BLaER1 (cell line): ENCODE measurements around the gene TDRD3.
"Not testable (repeated sequence)": the region's sequence is repeated elsewhere in the genome, so short reads cannot be mapped to it uniquely, and the experiment has no call there.

ENCODE experiments used
- H3K27ac ChIP-seq: shearing (Covaris generic); formaldehyde crosslinking; 2 replicates; pipeline ENCODE4 v1.8.1; 2022
- H3K27me3 ChIP-seq: shearing (Covaris generic); formaldehyde crosslinking; 2 replicates; pipeline ENCODE4 v1.8.1; 2022
- H3K36me3 ChIP-seq: shearing (Covaris generic); formaldehyde crosslinking; 2 replicates; pipeline ENCODE4 v1.8.1; 2022
- H3K4me1 ChIP-seq: shearing (Covaris generic); formaldehyde crosslinking; 2 replicates; pipeline ENCODE4 v1.8.1; 2022
- H3K4me2 ChIP-seq: shearing (Covaris generic); formaldehyde crosslinking; 2 replicates; pipeline ENCODE4 v1.8.1; 2022
- H3K4me3 ChIP-seq: shearing (Covaris generic); formaldehyde crosslinking; 2 replicates; pipeline ENCODE4 v1.8.1; 2022
- H3K9ac ChIP-seq: shearing (Covaris generic); formaldehyde crosslinking; 2 replicates; pipeline ENCODE4 v1.8.1; 2022
- H3K9me3 ChIP-seq: shearing (Covaris generic); formaldehyde crosslinking; 2 replicates; pipeline ENCODE4 v1.8.1; 2022
- H4K20me1 ChIP-seq: shearing (Covaris generic); formaldehyde crosslinking; 2 replicates; pipeline ENCODE4 v1.8.1; 2022
- Cebpa-rat ChIP-seq: shearing (Covaris generic); IDR thresholded peaks from 2 replicates; pipeline ENCODE4 v1.8.1; 2022

Gene TDRD3

DNA sequence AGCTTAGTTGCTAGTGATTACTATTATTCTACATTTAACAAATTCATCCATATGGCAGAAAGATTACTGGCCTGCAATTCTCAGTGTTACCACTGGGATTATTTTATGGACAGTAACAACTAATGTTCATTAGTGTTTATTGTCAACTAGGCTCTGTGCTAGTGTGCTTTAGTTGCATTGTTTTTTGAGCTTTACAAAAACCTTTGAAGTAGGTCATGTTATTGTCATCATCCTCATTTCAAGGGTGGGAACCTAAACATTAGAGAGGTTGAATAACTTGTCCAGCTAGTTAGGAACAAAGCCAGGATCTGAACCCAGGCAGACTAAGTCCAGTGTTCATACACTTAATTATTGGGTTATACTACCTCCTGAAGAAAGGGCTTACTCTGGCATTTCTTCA is 27.8 kb upstream of the TDRD3 start:
- H3K4me3 ChIP-seq = no peak overlapping the region
- no peaks in the 10 kb centered on the region for H3K9me3 ChIP-seq
- no peak overlapping the region for H3K9ac ChIP-seq
- H3K4me1 ChIP-seq = peaks cover 24% of the 10 kb centered on the region
- TF ChIP-seq Cebpa-rat = no peak
- no peaks in the 10 kb centered on the region for H3K27me3 ChIP-seq
- peak overlapping the region; percentile 68 for H3K4me2 ChIP-seq
- no peaks in the 10 kb centered on the region for H4K20me1 ChIP-seq
- no peaks in the 10 kb centered on the region for H3K36me3 ChIP-seq
- H3K27ac ChIP-seq = peak overlapping the region; percentile 43; the same call in 1 of the 2 replicates

DNA sequence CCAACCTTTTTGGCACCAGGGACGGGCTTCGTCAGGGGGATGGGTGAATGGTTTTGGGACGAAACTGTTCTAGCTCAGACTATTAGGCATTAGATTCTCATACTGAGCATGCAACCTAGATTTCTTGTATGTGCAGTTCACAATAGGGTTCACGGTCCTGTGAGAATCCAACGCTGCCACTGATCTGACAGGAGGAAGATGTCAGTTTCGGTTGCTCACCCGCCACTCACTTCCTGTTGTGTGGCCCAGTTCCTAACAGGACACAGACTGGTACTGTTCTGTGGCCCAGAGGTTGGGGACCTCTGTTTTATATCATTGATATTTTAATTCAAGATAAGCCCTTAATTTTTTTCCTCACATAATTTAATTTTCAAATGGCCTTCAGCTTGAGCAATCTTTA is 26.7 kb upstream of the TDRD3 start:
- TF ChIP-seq Cebpa-rat = no peak
- Histone ChIP-seq H3K4me1 (peaks cover 24% of the 10 kb centered on the region), H3K4me3 (no peak overlapping the region), H3K9me3 (no peaks in the 10 kb centered on the region), H3K9ac (no peak overlapping the region), H3K27me3 (no peaks in the 10 kb centered on the region), H3K4me2 (peak overlapping the region; percentile 68), H4K20me1 (no peaks in the 10 kb centered on the region), H3K36me3 (no peaks in the 10 kb centered on the region), H3K27ac (peak overlapping the region; percentile 43; the same call in 1 of the 2 replicates)

DNA sequence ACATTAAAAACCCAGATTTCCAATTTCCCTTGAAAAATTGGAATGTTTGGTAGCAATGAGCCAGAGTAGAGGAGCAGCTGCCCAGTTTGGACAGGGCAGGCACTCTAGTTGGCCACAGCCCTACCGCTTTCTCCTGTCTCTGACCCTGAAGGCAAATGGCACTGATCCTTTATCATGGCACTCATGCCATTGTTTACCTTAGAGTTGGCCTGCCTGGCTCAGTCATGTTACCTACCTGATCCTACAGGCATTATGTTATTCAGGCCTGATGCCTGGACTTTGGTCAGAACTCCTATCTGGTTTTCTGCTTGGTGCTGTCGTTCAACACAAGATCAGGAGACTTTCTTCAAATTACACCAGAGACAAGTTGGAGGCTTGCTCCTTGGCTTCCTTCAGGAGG is 24.9 kb upstream of the TDRD3 start:
- Histone ChIP-seq H3K27ac (no peak overlapping the region), H3K9ac (no peak overlapping the region), H3K27me3 (no peaks in the 10 kb centered on the region), H3K36me3 (no peaks in the 10 kb centered on the region), H3K4me3 (no peak overlapping the region), H4K20me1 (no peaks in the 10 kb centered on the region), H3K9me3 (no peaks in the 10 kb centered on the region), H3K4me1 (peaks cover 24% of the 10 kb centered on the region), H3K4me2 (no peak overlapping the region)
- TF ChIP-seq Cebpa-rat = no peak

DNA sequence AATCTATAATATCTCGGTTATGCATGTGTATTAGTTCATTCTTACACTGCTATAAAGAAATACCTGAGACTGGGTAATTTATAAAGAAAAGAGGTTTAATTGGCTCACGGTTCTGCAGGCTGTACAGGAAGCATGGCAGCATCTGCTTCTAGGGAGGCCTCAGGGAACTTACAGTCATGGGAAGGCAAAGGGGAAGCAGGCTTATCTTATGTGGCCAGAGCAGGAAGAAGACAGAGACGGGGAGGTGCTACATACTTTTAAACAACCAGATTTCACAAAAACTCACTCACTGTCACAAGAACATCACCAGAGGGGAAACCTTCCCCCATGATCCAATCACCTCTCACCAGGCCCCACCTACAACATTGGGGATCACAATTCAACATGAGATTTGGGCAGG is 17.7 kb upstream of the TDRD3 start:
- H3K36me3 ChIP-seq, H3K27ac ChIP-seq, H4K20me1 ChIP-seq, H3K9ac ChIP-seq, H3K4me3 ChIP-seq, H3K4me1 ChIP-seq, H3K4me2 ChIP-seq, H3K9me3 ChIP-seq, H3K27me3 ChIP-seq: not testable (repeated sequence)

DNA sequence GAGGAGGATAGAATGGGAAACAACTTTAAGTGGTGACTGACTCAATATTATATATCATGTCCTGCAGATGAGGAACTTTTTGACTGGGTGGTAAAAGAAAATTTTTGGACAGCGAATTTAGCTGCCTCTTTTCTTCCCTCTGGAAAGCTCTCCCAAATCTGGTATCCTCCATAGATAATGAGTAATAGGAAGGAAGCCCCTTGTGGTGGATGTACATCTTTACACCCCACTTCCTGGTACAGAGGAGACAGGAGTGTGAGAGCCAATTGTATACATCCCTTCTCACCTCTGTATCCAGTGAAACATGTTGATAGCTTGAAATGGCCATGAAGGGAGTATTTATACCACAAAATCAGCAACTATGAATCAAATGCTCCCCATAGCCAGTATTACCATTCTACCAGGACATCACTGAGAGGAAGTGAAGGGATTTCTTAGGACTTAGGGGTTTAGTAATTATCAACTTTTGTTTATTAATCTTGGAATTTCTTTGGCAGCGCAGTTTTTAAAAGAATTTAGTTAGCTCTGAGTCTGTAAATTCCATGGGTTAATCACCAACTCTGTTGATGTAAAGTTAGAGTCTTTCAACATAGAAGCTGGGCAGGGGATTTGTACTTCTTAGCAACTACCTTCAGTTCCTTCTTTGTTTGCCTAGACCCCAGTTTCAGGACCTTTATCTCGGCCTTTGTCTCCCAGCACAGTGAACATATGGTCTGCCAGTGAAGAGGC is 17.0 kb upstream of the TDRD3 start:
- Histone ChIP-seq H3K4me3 (no peak overlapping the region), H3K36me3 (no peaks in the 10 kb centered on the region), H4K20me1 (no peaks in the 10 kb centered on the region), H3K4me2 (no peak overlapping the region), H3K9ac (no peak overlapping the region), H3K27me3 (no peaks in the 10 kb centered on the region), H3K9me3 (no peaks in the 10 kb centered on the region), H3K27ac (no peak overlapping the region), H3K4me1 (no peaks in the 10 kb centered on the region)
- TF ChIP-seq Cebpa-rat = no peak

DNA sequence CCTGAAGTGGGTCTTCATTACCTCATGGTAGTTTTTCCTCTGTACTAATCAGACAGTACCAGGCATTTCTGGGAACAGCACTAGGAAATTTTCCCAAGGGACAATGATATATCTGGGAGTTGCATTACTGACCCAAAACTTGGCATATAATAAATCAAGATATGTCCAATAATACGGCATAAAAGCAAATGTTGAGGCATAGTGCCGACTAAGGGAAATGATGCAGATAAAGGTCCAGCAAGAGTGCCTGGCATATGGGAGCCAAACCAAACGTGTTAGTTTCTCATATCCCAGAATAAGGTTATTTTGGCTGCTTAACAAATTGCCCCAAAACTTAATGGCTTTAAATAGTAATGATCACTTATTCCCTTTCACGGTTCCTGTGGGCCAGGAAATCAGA is 12.1 kb upstream of the TDRD3 start:
- H3K9ac ChIP-seq = no peak overlapping the region
- no peak overlapping the region for H3K4me3 ChIP-seq
- no peaks in the 10 kb centered on the region for H3K4me1 ChIP-seq
- no peaks in the 10 kb centered on the region for H3K36me3 ChIP-seq
- no peak overlapping the region for H3K27ac ChIP-seq
- H3K4me2 ChIP-seq = no peak overlapping the region
- no peaks in the 10 kb centered on the region for H4K20me1 ChIP-seq
- no peaks in the 10 kb centered on the region for H3K27me3 ChIP-seq
- no peak for TF ChIP-seq Cebpa-rat
- no peaks in the 10 kb centered on the region for H3K9me3 ChIP-seq

DNA sequence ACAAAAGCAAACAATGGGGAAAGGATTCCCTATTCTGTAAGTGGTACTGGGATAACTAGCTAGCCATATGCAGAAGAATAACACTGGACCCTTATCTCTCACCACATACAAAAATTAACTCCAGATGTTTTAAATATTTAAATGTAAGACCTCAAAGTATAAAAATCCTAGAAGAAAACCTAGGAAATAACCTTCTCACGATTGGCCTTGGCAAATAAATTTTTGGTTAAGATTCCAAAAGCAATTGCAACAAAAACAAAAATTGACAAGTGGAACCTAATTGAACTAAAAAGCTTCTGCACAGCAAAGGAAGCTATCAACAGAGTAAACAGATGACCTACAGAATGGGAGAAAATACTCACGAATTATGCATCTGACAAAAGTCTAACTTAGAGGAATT is 10.8 kb upstream of the TDRD3 start:
- H3K27me3 ChIP-seq = no peaks in the 10 kb centered on the region
- H3K4me1 ChIP-seq = no peaks in the 10 kb centered on the region
- no peak overlapping the region for H3K9ac ChIP-seq
- no peak overlapping the region for H3K4me2 ChIP-seq
- H3K4me3 ChIP-seq = no peak overlapping the region
- no peak overlapping the region for H3K27ac ChIP-seq
- H3K9me3 ChIP-seq = no peaks in the 10 kb centered on the region
- no peak for TF ChIP-seq Cebpa-rat
- H3K36me3 ChIP-seq = no peaks in the 10 kb centered on the region
- no peaks in the 10 kb centered on the region for H4K20me1 ChIP-seq

DNA sequence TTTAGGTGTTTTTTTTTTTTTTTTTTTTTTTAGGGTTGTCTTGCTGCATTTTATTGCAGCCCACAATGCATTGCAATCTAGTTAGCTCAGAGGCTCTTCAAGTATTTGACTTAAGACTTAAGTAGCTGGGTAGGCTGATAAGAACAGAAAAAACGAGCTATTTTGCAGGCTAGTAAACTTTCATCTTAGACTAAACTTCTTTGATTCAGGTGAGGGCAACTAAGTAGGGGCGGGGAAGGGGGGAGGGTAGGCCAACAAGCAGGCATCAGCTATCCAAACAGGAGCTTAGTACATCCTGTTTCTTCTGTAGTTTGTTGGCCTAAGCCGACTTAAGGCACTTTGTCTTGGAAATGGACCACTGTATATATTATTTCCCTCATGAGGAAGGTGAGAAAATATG is 4.9 kb upstream of the TDRD3 start:
- Histone ChIP-seq H3K36me3 (no peaks in the 10 kb centered on the region), H3K4me3 (no peak overlapping the region), H3K27me3 (no peaks in the 10 kb centered on the region), H3K4me1 (peaks cover 6% of the 10 kb centered on the region; the same call in 1 of the 2 replicates), H3K9me3 (no peaks in the 10 kb centered on the region), H3K27ac (no peak overlapping the region), H3K9ac (no peak overlapping the region), H4K20me1 (no peaks in the 10 kb centered on the region), H3K4me2 (no peak overlapping the region)
- no peak for TF ChIP-seq Cebpa-rat

DNA sequence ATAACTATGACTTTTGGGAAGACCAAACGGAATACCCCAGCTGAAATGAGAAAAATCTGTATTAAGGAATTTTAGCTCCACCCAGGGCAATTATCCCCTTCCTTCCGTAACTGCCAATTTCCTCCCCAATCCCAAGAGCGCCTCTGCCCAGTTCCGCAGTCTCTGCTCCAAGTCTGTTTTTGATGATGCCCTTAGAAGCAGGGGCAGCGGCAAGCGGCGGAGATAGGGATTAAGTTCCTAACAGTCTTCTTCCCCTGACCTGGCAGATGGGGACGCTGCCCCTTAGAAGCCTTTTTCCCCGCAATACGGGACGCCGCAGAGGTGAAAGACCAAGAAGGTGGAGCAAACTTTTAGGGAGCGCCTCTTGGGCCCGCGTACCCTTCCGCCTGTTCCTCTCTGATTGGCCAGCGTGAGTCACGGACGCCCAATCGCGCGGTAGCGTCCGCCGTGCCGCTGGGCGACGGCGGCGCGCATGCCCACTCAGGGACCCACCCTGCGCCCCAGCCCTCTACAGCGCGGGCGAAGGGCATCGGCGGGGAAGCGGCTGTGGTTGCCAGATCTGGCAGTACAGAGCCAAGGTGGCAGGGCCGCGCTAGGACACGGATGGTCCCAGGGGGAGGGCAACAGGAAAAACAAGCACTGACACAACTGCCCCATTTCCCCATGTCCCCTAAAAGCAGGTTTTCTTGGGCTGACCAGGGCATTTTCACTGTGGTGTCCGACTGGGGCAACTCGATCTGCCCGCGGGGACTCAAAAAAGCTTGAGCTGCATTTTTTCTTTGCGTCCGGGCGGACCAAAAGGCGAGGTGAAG is 843 bp upstream of the TDRD3 start:
- Histone ChIP-seq H3K27me3 (no peaks in the 10 kb centered on the region), H3K4me3 (peak overlapping the region; percentile 83), H3K4me2 (peak overlapping the region; percentile 88), H3K36me3 (no peaks in the 10 kb centered on the region), H3K27ac (peak overlapping the region; percentile 98), H3K9me3 (no peaks in the 10 kb centered on the region), H3K4me1 (peaks cover 24% of the 10 kb centered on the region), H3K9ac (peak overlapping the region; percentile 98), H4K20me1 (no peaks in the 10 kb centered on the region)
- TF ChIP-seq Cebpa-rat = no peak

DNA sequence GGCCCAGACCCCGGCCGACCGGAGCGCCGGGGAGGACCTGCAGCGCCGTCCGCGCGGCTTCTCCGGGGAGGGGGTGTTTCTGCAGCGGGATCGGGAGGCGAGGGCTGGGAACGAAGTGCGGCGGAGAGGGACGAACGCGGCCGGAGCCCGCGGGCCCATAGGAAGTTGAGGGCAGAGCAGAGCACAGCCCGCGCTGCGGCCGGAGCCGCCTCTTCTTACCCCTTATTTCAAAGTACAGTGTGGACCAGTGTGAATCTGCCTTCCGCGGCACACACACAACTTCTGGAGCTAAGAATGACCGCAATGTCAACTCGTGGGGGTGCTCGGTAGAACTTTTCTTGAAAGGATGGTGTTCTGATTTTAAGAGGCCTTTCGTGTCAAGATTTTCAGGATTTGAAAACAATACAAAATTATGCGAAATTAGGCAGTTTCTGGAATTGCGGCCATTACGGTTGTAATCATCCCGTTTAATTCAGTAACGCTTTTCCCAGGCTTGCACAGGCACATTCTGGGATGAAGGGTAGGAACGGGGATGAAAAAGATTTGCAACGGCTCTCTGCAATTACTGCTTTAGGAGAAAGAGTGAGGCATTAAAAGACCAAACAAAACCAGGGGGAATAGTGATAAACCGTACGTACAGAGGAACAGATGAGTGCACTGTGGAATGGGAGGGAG is 821 bp downstream of the TDRD3 start:
- no peaks in the 10 kb centered on the region for H3K27me3 ChIP-seq
- TF ChIP-seq Cebpa-rat = no peak
- H3K36me3 ChIP-seq = no peaks in the 10 kb centered on the region
- H3K4me2 ChIP-seq = peak overlapping the region; percentile 83
- peak overlapping the region; percentile 98 for H3K27ac ChIP-seq
- peak overlapping the region; percentile 83 for H3K4me3 ChIP-seq
- no peaks in the 10 kb centered on the region for H4K20me1 ChIP-seq
- H3K9me3 ChIP-seq = no peaks in the 10 kb centered on the region
- H3K4me1 ChIP-seq = peaks cover 24% of the 10 kb centered on the region
- peak overlapping the region; percentile 98 for H3K9ac ChIP-seq
